Kidney epithelial cell (primary cell): ENCODE measurements around the gene DGKG. TPM values are rescaled to one million over a fixed set of nuclear protein-coding genes. Genes with fewer than 3 reads are reported as not detected.

Source experiments
- DNase-seq: peaks from one replicate; pipeline ENCODE4 v3.0.0-alpha.2; 2010; ENCODE audit warnings: low read depth
- H3K27me3 ChIP-seq: 2 replicates; pipeline ENCODE4 v1.6.0; 2011; ENCODE audit warnings: low read length; ENCODE audit not compliant: control insufficient read depth, insufficient read depth
- H3K36me3 ChIP-seq: 2 replicates; pipeline ENCODE4 v1.5.1; 2011; ENCODE audit warnings: low read length; ENCODE audit not compliant: control insufficient read depth, insufficient read depth
- H3K4me3 ChIP-seq: 2 replicates; pipeline ENCODE4 v1.5.1; 2011; ENCODE audit warnings: low read depth, mild to moderate bottlenecking, control low read depth, low read length
- CTCF ChIP-seq: IDR thresholded peaks from 2 replicates; pipeline ENCODE4 v1.5.1; 2011; ENCODE audit warnings: mild to moderate bottlenecking, moderate library complexity, low read length, control low read depth, inconsistent platforms; ENCODE audit not compliant: insufficient read depth, poor library complexity, severe bottlenecking
- total RNA-seq: library from RNA; depleted of rRNA; stranded (reverse); fragments of >200 nt; gene quantifications from 2 replicates; pipeline ENCODE4 v1.2.3, GENCODE V29; 2015

The DGKG gene
- total RNA-seq, 1 donor from 2014 or later = 0.04 TPM

GRCh38 chr3:186275436-186275835 is 86.6 kb downstream of the DGKG start:
- no peak for TF ChIP-seq CTCF
- no peak for DNase-seq
- H3K27me3 ChIP-seq = no peaks in the 10 kb centered on the region
- H3K4me3 ChIP-seq = no peak overlapping the region
- H3K36me3 ChIP-seq = no peaks in the 10 kb centered on the region

- TF ChIP-seq CTCF = no peak
- no peaks in the 10 kb centered on the region for H3K36me3 ChIP-seq
- H3K27me3 ChIP-seq = no peaks in the 10 kb centered on the region
- H3K4me3 ChIP-seq = no peak overlapping the region
- no peak for DNase-seq
Measured at GRCh38 chr3:186273586-186273985, 88.4 kb downstream of the DGKG start.

- no peak overlapping the region for H3K4me3 ChIP-seq
- DNase-seq = no peak
- no peak for TF ChIP-seq CTCF
- H3K27me3 ChIP-seq = peaks cover 4% of the 10 kb centered on the region
- H3K36me3 ChIP-seq = no peaks in the 10 kb centered on the region
Measured at GRCh38 chr3:186270701-186271100, 91.3 kb downstream of the DGKG start.

GRCh38 chr3:186268616-186269448 is 93.2 kb downstream of the DGKG start:
- no peak overlapping the region for H3K4me3 ChIP-seq
- no peak for DNase-seq
- peaks cover 4% of the 10 kb centered on the region for H3K27me3 ChIP-seq
- no peaks in the 10 kb centered on the region for H3K36me3 ChIP-seq
- peak; percentile 26 for TF ChIP-seq CTCF

- Histone ChIP-seq H3K36me3 (no peaks in the 10 kb centered on the region), H3K27me3 (peaks cover 4% of the 10 kb centered on the region), H3K4me3 (no peak overlapping the region)
- DNase-seq = no peak
- no peak for TF ChIP-seq CTCF
Measured at GRCh38 chr3:186267758-186268157, 94.3 kb downstream of the DGKG start.
